Activated naive CD4-positive, alpha-beta T cell treated with anti-CD3 and anti-CD28 coated beads, Interleukin-2, amount 50 U/mL, for 72 hours (primary cell): ENCODE results near the gene FREY1. TPM values are rescaled to one million over a fixed set of nuclear protein-coding genes. Genes with fewer than 3 reads are reported as not detected.
"Not testable (repeated sequence)": the region's sequence is repeated elsewhere in the genome, so short reads cannot be mapped to it uniquely, and the experiment has no call there.

Experiments
- ATAC-seq, 2 donors: fragments of 150-1000 bp; cut with Tn5 transposase; 2 replicates each; pipeline ENCODE4 v1.10.0; 2021; ENCODE audit warnings: mild to moderate bottlenecking in 2 of 2, moderate library complexity in 2 of 2
- DNase-seq, 2 donors: peaks; one replicate each; pipeline ENCODE4 v3.0.0; 2021 to 2022; ENCODE audit warnings: low spot score in 2 of 2
- H3K27ac Mint-ChIP-seq, 2 donors: one replicate each; pipeline ENCODE4 v1.8.0; 2022; ENCODE audit warnings: mild to moderate bottlenecking in 2 of 2, mixed read lengths in 2 of 2
- H3K36me3 Mint-ChIP-seq, 2 donors: one replicate each; pipeline ENCODE4 v1.8.0; 2022; ENCODE audit warnings: mixed read lengths in 2 of 2
- H3K9me3 Mint-ChIP-seq, 2 donors: one replicate each; pipeline ENCODE4 v1.8.0; 2022; ENCODE audit warnings: mixed read lengths in 2 of 2
- total RNA-seq, 2 donors: library from RNA; stranded (reverse); gene quantifications; one replicate each; pipeline ENCODE4 v1.2.3, GENCODE V29; 2022

FREY1 gene
- total RNA-seq, 2 donors from 2014 or later, result 0.64 to 0.91 TPM

GRCh38 chr11:45905095-45905494 is 2.0 kb downstream of the FREY1 start:
- Mint-ChIP-seq H3K27ac (no peak overlapping the region), H3K36me3 (no peaks in the 10 kb centered on the region), H3K9me3 (no peaks in the 10 kb centered on the region)
- DNase-seq (no peak), ATAC-seq (no peak)

- Mint-ChIP-seq H3K27ac (no peak overlapping the region), H3K36me3 (no peaks in the 10 kb centered on the region), H3K9me3 (no peaks in the 10 kb centered on the region)
- DNase-seq (no peak), ATAC-seq (no peak)
Measured at GRCh38 chr11:45904309-45904915, 2.7 kb downstream of the FREY1 start.

GRCh38 chr11:45902452-45903380 is 4.4 kb downstream of the FREY1 start:
- Mint-ChIP-seq H3K9me3 (no peaks in the 10 kb centered on the region), H3K27ac (no peak overlapping the region), H3K36me3 (no peaks in the 10 kb centered on the region)
- ATAC-seq, result no peak
- DNase-seq, result no peak

GRCh38 chr11:45901626-45902025 is 5.4 kb downstream of the FREY1 start:
- Mint-ChIP-seq H3K36me3 (no peaks in the 10 kb centered on the region), H3K27ac (no peak overlapping the region)
- ATAC-seq, result no peak

GRCh38 chr11:45900916-45901617 is 6.0 kb downstream of the FREY1 start:
- no peaks in the 10 kb centered on the region for H3K36me3 Mint-ChIP-seq

More at GRCh38 chr11:45901626-45902025, 5.4 kb downstream of the FREY1 start:
- DNase-seq, result no peak
- no peaks in the 10 kb centered on the region for H3K9me3 Mint-ChIP-seq

GRCh38 chr11:45900175-45900800 is 6.8 kb downstream of the FREY1 start:
- not testable (repeated sequence) for DNase-seq, ATAC-seq

More at GRCh38 chr11:45900916-45901617, 6.0 kb downstream of the FREY1 start:
- Mint-ChIP-seq H3K9me3 (no peaks in the 10 kb centered on the region), H3K27ac (no peak overlapping the region)
- no peak for ATAC-seq
- DNase-seq, result no peak

GRCh38 chr11:45899448-45900174 is 7.5 kb downstream of the FREY1 start:
- H3K9me3 Mint-ChIP-seq, result no peaks in the 10 kb centered on the region
- H3K36me3 Mint-ChIP-seq, result no peaks in the 10 kb centered on the region
- no peak overlapping the region for H3K27ac Mint-ChIP-seq
- ATAC-seq (peak; percentile 82 to 87), DNase-seq (peak in 1 of 2 donors; percentile 69)

More at GRCh38 chr11:45900175-45900800, 6.8 kb downstream of the FREY1 start:
- H3K36me3 Mint-ChIP-seq, H3K27ac Mint-ChIP-seq, H3K9me3 Mint-ChIP-seq: not testable (repeated sequence)

- H3K9me3 Mint-ChIP-seq, result no peaks in the 10 kb centered on the region
- H3K36me3 Mint-ChIP-seq, result no peaks in the 10 kb centered on the region
- H3K27ac Mint-ChIP-seq, result no peak overlapping the region
- no peak for DNase-seq
- ATAC-seq, result no peak
Measured at GRCh38 chr11:45899086-45899447, 8.0 kb downstream of the FREY1 start.

- no peaks in the 10 kb centered on the region for H3K36me3 Mint-ChIP-seq
- H3K9me3 Mint-ChIP-seq, result no peaks in the 10 kb centered on the region
- no peak overlapping the region for H3K27ac Mint-ChIP-seq
- ATAC-seq (no peak), DNase-seq (peak in 1 of 2 donors; percentile 54)
Measured at GRCh38 chr11:45897556-45897955, 9.5 kb downstream of the FREY1 start.

- no peaks in the 10 kb centered on the region for H3K9me3 Mint-ChIP-seq
- no peaks in the 10 kb centered on the region for H3K36me3 Mint-ChIP-seq
- no peak for ATAC-seq
- no peak overlapping the region for H3K27ac Mint-ChIP-seq
- peak in 1 of 2 donors; percentile 47 for DNase-seq
Measured at GRCh38 chr11:45896422-45896984, 10.6 kb downstream of the FREY1 start.

- no peak overlapping the region for H3K27ac Mint-ChIP-seq
- ATAC-seq (no peak), DNase-seq (peak in 1 of 2 donors; percentile 50)
- H3K9me3 Mint-ChIP-seq, result no peaks in the 10 kb centered on the region
- H3K36me3 Mint-ChIP-seq, result no peaks in the 10 kb centered on the region
Measured at GRCh38 chr11:45895553-45896259, 11.4 kb downstream of the FREY1 start.

GRCh38 chr11:45894555-45895247 is 12.4 kb downstream of the FREY1 start:
- no peaks in the 10 kb centered on the region for H3K9me3 Mint-ChIP-seq
- no peak overlapping the region for H3K27ac Mint-ChIP-seq
- no peak for DNase-seq
- no peak for ATAC-seq
- H3K36me3 Mint-ChIP-seq, result no peaks in the 10 kb centered on the region

- ATAC-seq (no peak), DNase-seq (no peak)
- Mint-ChIP-seq H3K9me3 (no peaks in the 10 kb centered on the region), H3K27ac (no peak overlapping the region), H3K36me3 (no peaks in the 10 kb centered on the region)
Measured at GRCh38 chr11:45892856-45893255, 14.2 kb downstream of the FREY1 start.

- H3K27ac Mint-ChIP-seq, result no peak overlapping the region
- H3K9me3 Mint-ChIP-seq, result no peaks in the 10 kb centered on the region
- no peak for DNase-seq
- no peaks in the 10 kb centered on the region for H3K36me3 Mint-ChIP-seq
- ATAC-seq, result no peak
Measured at GRCh38 chr11:45890886-45891550, 16.1 kb downstream of the FREY1 start.
